ENCODE results near the gene PCBP1. TPM values are rescaled to one million over a fixed set of nuclear protein-coding genes. Genes with fewer than 3 reads are reported as not detected.

The PCBP1 gene
- total and polyA plus RNA-seq, 2 experiments from 2014 or later, result 212 to 393 TPM

GRCh38 chr2:70133127-70133452 is 45.8 kb downstream of the PCBP1 start:
- no peaks in the 10 kb centered on the region for H3K36me3 Mint-ChIP-seq (ENCODE audit: low read depth)
- H3K27me3 Mint-ChIP-seq (ENCODE audit: insufficient read depth, low read depth, poor library complexity), result peaks cover 2% of the 10 kb centered on the region

More at GRCh38 chr2:70133127-70133452, 45.8 kb downstream of the PCBP1 start:
- H3K27ac Mint-ChIP-seq, result no peak overlapping the region
- ATAC-seq, result no peak
- no peaks in the 10 kb centered on the region for H3K9me3 Mint-ChIP-seq
- no peak for DNase-seq (ENCODE audit: low spot score)
- no peak overlapping the region for H3K4me3 Mint-ChIP-seq
- H4K20me1 ChIP-seq (replicated peaks; ENCODE audit: insufficient read depth), result no peaks in the 10 kb centered on the region
- H3F3A ChIP-seq (replicated peaks; ENCODE audit: low read depth), result no peaks in the 10 kb centered on the region
- H3K4me1 ChIP-seq (ENCODE audit: insufficient read depth), result peaks cover 25% of the 10 kb centered on the region
- H3K4me1 Mint-ChIP-seq, result peaks cover 36% of the 10 kb centered on the region
- H3K4me2 ChIP-seq, result no peak overlapping the region; the same call in 1 of the 2 replicates
- no peaks in the 10 kb centered on the region for H3K9me2 ChIP-seq (ENCODE audit: insufficient read depth)
- no peak overlapping the region for H3K4me3 ChIP-seq
- H3K36me3 ChIP-seq (ENCODE audit: insufficient read depth), result no peaks in the 10 kb centered on the region
- H3K27ac ChIP-seq (ENCODE audit: low read depth), result no peak overlapping the region
- H3K79me2 ChIP-seq (replicated peaks; ENCODE audit: insufficient read depth), result no peaks in the 10 kb centered on the region
- H3K27me3 ChIP-seq (ENCODE audit: insufficient read depth), result no peaks in the 10 kb centered on the region
- H2AFZ ChIP-seq, result no peak overlapping the region
- no peak for TF ChIP-seq EZH2phosphoT487 (IDR thresholded peaks at IDR 0.05; ENCODE audit: unreplicated experiment)
- no peak for TF ChIP-seq JUNB (IDR thresholded peaks at IDR 0.05; ENCODE audit: unreplicated experiment)
- TF ChIP-seq ZNF114 (CRISPR knock-in tag; IDR thresholded peaks at IDR 0.05), result no peak
- TF ChIP-seq CTCF (conservative IDR thresholded peaks at IDR 0.05; ENCODE audit: low read depth in 2 of 2), result no peak
- no peak for TF ChIP-seq ZNF462 (CRISPR knock-in tag; IDR thresholded peaks at IDR 0.05)
- TF ChIP-seq STAT1 (IDR thresholded peaks at IDR 0.05; ENCODE audit: unreplicated experiment), result no peak
- TF ChIP-seq CREB1 (CRISPR knock-in tag; IDR thresholded peaks at IDR 0.05; ENCODE audit: low read depth), result no peak
- TF ChIP-seq POLR2AphosphoS5 (IDR thresholded peaks at IDR 0.05; ENCODE audit: low read depth), result no peak
- TF ChIP-seq NANOG (IDR thresholded peaks at IDR 0.05; ENCODE audit: borderline replicate concordance), result no peak
- TF ChIP-seq EZH2 (IDR thresholded peaks at IDR 0.05; ENCODE audit: low read depth, unreplicated experiment), result no peak
- TF ChIP-seq ETS1 (IDR thresholded peaks at IDR 0.05), result no peak
- no peak for TF ChIP-seq REST (IDR thresholded peaks at IDR 0.05; ENCODE audit: unreplicated experiment)
- TF ChIP-seq ZNF331 (CRISPR knock-in tag; IDR thresholded peaks at IDR 0.05; ENCODE audit: low read depth), result no peak
